MM.1S (cell line): ENCODE data around the gene POLR3E.

ENCODE experiments used
- EZH2 ChIP-seq: fragments of 300-600 bp; sonication (generic); optimal IDR thresholded peaks from 2 replicates; pipeline ENCODE3; 2017; ENCODE audit warnings: low read depth, mild to moderate bottlenecking, antibody characterized with exemption, low read length, mixed read lengths
- EZH2phosphoT487 ChIP-seq: fragments of 300-600 bp; sonication (generic); IDR thresholded peaks from 2 replicates; pipeline ENCODE4 v1.6.1; 2018; ENCODE audit warnings: antibody characterized with exemption, low read length
- TF ChIP-seq, protein P1 (sequence below): fragments of 300-600 bp; sonication (generic); IDR thresholded peaks from 2 replicates; pipeline ENCODE4 v1.5.1; 2016; ENCODE audit warnings: antibody characterized with exemption, low read length, mixed read lengths

DNA sequence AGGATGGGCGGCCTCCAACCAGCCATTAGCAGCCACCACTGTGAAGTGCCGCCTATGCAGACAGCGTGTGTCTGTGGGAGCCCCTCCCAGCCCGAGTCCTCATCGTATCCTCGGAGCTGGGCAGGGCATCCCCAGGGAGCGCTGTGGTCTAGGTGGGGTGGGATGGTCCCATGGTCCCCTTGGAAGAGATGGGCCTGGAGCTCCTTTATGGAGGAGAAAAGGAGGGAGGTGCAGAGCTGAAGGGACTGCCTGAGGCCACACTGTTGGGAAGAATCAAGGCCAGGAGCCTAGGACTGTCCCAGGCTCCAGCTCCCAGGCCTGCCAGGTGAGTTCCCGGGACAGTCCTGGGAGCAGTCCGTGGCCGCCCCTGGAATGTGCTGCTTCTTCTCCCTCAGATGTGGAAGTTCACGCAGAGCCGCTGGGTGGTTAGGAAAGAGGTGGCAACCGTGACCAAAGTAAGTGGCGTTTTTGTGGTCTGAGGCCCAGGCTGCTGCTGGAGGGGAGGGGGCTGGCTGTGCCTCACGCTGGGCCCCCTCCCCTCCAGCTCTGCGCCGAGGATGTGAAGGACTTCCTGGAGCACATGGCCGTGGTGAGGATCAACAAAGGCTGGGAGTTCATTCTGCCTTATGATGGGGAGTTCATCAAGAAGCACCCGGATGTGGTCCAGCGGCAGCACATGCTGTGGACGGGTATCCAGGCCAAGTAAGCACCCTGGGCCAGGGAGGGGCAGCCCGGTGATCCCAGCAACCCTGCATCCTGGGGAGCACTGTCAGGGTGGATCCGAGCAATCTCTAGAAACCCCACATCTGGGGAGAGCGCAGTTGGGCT is 27.0 kb downstream of the POLR3E start:
- TF ChIP-seq, protein P1, sequence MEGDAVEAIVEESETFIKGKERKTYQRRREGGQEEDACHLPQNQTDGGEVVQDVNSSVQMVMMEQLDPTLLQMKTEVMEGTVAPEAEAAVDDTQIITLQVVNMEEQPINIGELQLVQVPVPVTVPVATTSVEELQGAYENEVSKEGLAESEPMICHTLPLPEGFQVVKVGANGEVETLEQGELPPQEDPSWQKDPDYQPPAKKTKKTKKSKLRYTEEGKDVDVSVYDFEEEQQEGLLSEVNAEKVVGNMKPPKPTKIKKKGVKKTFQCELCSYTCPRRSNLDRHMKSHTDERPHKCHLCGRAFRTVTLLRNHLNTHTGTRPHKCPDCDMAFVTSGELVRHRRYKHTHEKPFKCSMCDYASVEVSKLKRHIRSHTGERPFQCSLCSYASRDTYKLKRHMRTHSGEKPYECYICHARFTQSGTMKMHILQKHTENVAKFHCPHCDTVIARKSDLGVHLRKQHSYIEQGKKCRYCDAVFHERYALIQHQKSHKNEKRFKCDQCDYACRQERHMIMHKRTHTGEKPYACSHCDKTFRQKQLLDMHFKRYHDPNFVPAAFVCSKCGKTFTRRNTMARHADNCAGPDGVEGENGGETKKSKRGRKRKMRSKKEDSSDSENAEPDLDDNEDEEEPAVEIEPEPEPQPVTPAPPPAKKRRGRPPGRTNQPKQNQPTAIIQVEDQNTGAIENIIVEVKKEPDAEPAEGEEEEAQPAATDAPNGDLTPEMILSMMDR = no peak
- TF ChIP-seq EZH2 (no peak), EZH2phosphoT487 (no peak)
